Measurements from ENCODE around the gene TRIM24. TPM values are rescaled to one million over a fixed set of nuclear protein-coding genes. Genes with fewer than 3 reads are reported as not detected.
"Not testable (repeated sequence)": the region's sequence is repeated elsewhere in the genome, so short reads cannot be mapped to it uniquely, and the experiment has no call there.

Gene TRIM24
- total RNA-seq (10 to 100 TPM; 12.1 to 13.8 TPM), polyA plus RNA-seq (1 to 10 TPM; 3.3 to 4.6 TPM)
- long read RNA-seq, donor 1, partial matches to known transcripts: 4 of 11 reads
- long read RNA-seq, donor 1, other reads (novel, unspliced or antisense): 7 of 11 reads
- long read RNA-seq, donor 2, full-length matches to known transcripts: 2 of 7 reads
- long read RNA-seq, donor 2, partial matches to known transcripts: 4 of 7 reads
- long read RNA-seq, donor 2, other reads (novel, unspliced or antisense): 1 of 7 reads

DNA sequence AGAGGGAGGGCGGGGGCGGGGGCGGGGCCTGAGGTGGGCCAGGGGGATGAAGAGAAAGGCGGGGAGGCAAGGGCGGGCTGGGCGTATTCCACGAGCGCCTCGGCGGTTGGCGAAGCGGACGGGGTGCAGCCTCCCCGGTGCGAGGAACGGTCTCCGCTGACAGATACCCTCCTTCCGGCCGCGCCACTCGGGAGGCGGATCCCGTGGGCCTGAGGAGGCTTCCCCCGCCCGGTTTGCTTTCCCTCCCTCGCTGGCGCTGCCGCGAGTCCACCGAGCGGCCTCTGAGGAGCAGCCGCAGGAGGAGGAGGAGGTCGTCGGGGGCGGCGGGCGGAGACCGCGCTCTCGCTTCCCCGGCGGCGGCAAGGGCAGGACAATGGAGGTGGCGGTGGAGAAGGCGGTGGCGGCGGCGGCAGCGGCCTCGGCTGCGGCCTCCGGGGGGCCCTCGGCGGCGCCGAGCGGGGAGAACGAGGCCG, at the start of gene TRIM24:
TSS of gene TRIM24 (plus strand) at position 84 of the 473 bp plus-strand sequence. CDS start at position 374, 290 bp downstream.
- no peaks in the 10 kb centered on the region for H3K27me3 ChIP-seq (ENCODE audit: control insufficient read depth in 1 of 2, insufficient read depth in 2 of 2, low read length in 1 of 2)
- peaks cover 0 to 3% of the 10 kb centered on the region in 2 donors for H3K4me1 ChIP-seq (ENCODE audit: control insufficient read depth in 1 of 2, insufficient read depth in 2 of 2, low read length in 2 of 2)
- H3K4me3 ChIP-seq (ENCODE audit: low read length in 2 of 2): peak within 1 kb of the TSS; percentile 85 to 90
- H3K36me3 ChIP-seq (ENCODE audit: control insufficient read depth in 1 of 2, insufficient read depth in 2 of 2, low read length in 1 of 2): no peaks in the 10 kb centered on the region
- H3K27ac ChIP-seq (ENCODE audit: low read depth in 1 of 2, low read length in 2 of 2): peak within 1 kb of the TSS; percentile 36 to 84
- intact Hi-C loops (cut with DNase I): no loop called here
- no peaks in the 10 kb centered on the region for H3K9me3 ChIP-seq (ENCODE audit: control insufficient read depth, low read length)
- WGBS, 2 donors: 0 to 1% methylated on average over 27 to 59 of the region's 59 CpGs
- DNase-seq (peak; percentile 97 to 99), ATAC-seq (ENCODE audit: low FRiP score) (no peak)

DNA sequence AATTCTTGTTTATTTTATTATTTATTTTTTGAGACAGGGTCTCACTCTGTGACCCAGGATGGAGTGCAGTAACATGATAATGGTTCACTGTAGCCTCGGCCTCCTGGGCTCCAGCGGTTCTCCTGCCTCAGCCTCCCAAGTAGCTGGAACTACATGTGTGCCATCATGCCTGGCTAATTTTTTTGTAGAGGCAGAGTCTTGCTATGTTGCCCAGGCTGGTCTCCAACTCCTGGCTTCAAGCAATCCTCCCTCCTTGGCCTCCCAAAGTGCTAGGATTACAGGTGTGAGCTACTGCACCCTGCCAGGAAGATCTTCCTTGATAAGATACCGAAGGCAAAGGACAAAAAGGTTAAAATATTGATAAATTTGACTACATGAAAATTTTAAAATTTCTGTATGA, 48.0 kb upstream of the TRIM24 start:
- H3K4me3 ChIP-seq (ENCODE audit: low read length in 2 of 2); H3K9me3 ChIP-seq (ENCODE audit: control insufficient read depth, low read length); H3K27me3 ChIP-seq (ENCODE audit: control insufficient read depth in 1 of 2, insufficient read depth in 2 of 2, low read length in 1 of 2); H3K36me3 ChIP-seq (ENCODE audit: control insufficient read depth in 1 of 2, insufficient read depth in 2 of 2, low read length in 1 of 2); ATAC-seq (ENCODE audit: low FRiP score); DNase-seq; H3K4me1 ChIP-seq (ENCODE audit: control insufficient read depth in 1 of 2, insufficient read depth in 2 of 2, low read length in 2 of 2); H3K27ac ChIP-seq (ENCODE audit: low read depth in 1 of 2, low read length in 2 of 2); intact Hi-C loops (cut with DNase I): not testable (repeated sequence)
- WGBS, 2 donors: 93 to 94% methylated on average over 3 of the region's 3 CpGs

DNA sequence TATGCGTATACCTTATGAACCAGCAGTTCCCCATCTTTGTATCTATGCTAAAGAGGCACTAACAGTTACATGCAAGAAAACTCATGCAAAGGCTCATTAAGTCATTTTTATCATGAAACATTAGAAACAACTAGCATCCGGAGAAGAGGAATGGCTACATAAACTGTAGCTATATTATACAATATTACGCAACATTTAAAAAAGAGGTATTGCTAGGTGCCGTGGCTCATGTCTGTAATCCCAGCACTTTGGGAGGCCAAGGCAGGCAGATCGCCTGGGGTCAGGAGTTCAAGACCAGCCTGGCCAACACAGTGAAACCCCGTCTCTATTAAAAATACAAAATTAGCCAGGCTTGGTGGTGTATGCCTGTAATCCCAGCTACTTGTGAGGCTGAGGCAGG, 47.1 kb upstream of the TRIM24 start:
- intact Hi-C loops (cut with DNase I); ATAC-seq (ENCODE audit: low FRiP score); H3K27me3 ChIP-seq (ENCODE audit: control insufficient read depth in 1 of 2, insufficient read depth in 2 of 2, low read length in 1 of 2); H3K4me1 ChIP-seq (ENCODE audit: control insufficient read depth in 1 of 2, insufficient read depth in 2 of 2, low read length in 2 of 2); H3K27ac ChIP-seq (ENCODE audit: low read depth in 1 of 2, low read length in 2 of 2); H3K4me3 ChIP-seq (ENCODE audit: low read length in 2 of 2); H3K9me3 ChIP-seq (ENCODE audit: control insufficient read depth, low read length); H3K36me3 ChIP-seq (ENCODE audit: control insufficient read depth in 1 of 2, insufficient read depth in 2 of 2, low read length in 1 of 2); DNase-seq: not testable (repeated sequence)
- WGBS, 2 donors: 88 to 91% methylated on average over 6 of the region's 6 CpGs

DNA sequence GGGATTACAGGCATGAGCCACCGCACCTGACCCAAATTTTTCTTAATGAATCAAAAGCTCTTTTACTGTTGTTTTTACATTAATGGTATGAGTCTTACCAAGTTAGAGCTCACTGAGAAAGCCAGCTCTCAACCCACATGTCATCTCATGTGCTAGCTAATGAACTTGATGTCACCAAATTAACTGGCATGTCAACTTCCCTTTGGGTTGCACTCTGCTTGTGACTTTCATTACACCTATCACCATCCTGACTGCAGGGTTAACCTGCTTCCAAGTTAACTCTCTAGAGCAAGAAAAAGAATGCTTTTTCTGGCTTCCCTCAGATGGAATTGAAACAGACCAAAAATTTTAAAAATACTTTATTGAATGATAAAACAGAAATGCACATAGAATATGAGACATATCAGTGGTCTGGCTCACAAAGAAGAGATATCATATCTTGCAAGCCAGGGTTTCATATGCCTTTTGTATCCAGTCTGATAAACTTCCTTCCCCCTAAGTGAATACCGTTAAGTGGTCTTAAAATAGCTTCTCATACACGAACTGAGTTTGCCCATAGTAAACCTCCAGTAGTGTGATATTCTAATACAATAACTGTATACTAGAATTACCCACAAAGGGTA, 42.9 kb upstream of the TRIM24 start:
- 29 to 32% methylated on average over 3 of the region's 3 CpGs for WGBS, 2 donors
- no peak for DNase-seq
- H3K36me3 ChIP-seq (ENCODE audit: control insufficient read depth in 1 of 2, insufficient read depth in 2 of 2, low read length in 1 of 2): no peaks in the 10 kb centered on the region
- ATAC-seq (ENCODE audit: low FRiP score): no peak
- H3K27ac ChIP-seq (ENCODE audit: low read depth in 1 of 2, low read length in 2 of 2): no peak overlapping the region
- H3K4me1 ChIP-seq (ENCODE audit: control insufficient read depth in 1 of 2, insufficient read depth in 2 of 2, low read length in 2 of 2): no peaks in the 10 kb centered on the region
- no peak overlapping the region for H3K4me3 ChIP-seq (ENCODE audit: low read length in 2 of 2)
- H3K9me3 ChIP-seq (ENCODE audit: control insufficient read depth, low read length): peaks cover 2% of the 10 kb centered on the region
- intact Hi-C loops (cut with DNase I): no loop called here
- H3K27me3 ChIP-seq (ENCODE audit: control insufficient read depth in 1 of 2, insufficient read depth in 2 of 2, low read length in 1 of 2): peaks cover 0 to 2% of the 10 kb centered on the region in 2 donors

DNA sequence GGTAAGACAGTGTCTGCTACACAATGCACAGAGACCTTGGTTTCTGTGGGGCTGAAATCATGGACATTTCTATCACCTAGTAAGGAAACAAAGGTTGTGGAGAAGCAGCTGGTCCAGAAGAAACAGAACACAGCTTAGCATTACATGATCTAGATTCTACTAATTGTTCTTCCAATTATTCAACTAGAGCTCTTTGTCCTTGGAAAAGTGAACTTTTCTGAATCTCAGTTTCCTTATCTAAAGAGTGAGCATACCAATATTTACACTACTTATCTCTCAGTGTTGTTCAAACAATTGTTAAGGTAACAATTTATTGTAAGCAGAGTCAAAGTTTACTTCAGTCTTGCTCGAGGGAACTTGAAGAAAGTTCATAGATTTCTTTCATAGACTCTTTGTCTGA, 42.3 kb upstream of the TRIM24 start:
- no peaks in the 10 kb centered on the region for H3K4me1 ChIP-seq (ENCODE audit: control insufficient read depth in 1 of 2, insufficient read depth in 2 of 2, low read length in 2 of 2)
- intact Hi-C loops (cut with DNase I): no loop called here
- no peak overlapping the region for H3K27ac ChIP-seq (ENCODE audit: low read depth in 1 of 2, low read length in 2 of 2)
- no peak for DNase-seq
- peaks cover 0 to 2% of the 10 kb centered on the region in 2 donors for H3K27me3 ChIP-seq (ENCODE audit: control insufficient read depth in 1 of 2, insufficient read depth in 2 of 2, low read length in 1 of 2)
- ATAC-seq (ENCODE audit: low FRiP score): no peak
- H3K36me3 ChIP-seq (ENCODE audit: control insufficient read depth in 1 of 2, insufficient read depth in 2 of 2, low read length in 1 of 2): no peaks in the 10 kb centered on the region
- 32 to 44% methylated on average over 1 of the region's 1 CpG for WGBS, 2 donors
- H3K9me3 ChIP-seq (ENCODE audit: control insufficient read depth, low read length): peaks cover 2% of the 10 kb centered on the region
- no peak overlapping the region for H3K4me3 ChIP-seq (ENCODE audit: low read length in 2 of 2)

DNA sequence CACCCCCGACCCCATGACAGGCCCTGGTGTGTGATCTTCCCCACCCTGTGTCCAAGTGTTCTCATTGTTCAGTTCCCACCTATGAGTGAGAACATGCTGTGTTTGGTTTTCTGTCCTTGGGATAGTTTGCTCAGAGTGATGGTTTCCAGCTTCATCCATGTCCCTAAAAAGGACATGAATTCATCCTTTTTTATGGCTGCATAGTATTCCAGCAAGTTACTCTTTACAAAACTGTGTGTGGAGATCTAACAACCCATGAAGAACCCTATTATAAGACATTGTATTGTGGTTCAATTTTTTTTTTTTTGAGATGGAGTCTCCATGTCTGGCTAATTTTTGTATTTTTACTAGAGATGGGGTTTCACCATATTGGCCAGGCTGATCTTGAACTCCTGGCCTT, 41.7 kb upstream of the TRIM24 start:
- 67 to 73% methylated on average over 1 of the region's 1 CpG for WGBS, 2 donors
- DNase-seq; H3K27me3 ChIP-seq (ENCODE audit: control insufficient read depth in 1 of 2, insufficient read depth in 2 of 2, low read length in 1 of 2); ATAC-seq (ENCODE audit: low FRiP score); H3K36me3 ChIP-seq (ENCODE audit: control insufficient read depth in 1 of 2, insufficient read depth in 2 of 2, low read length in 1 of 2); intact Hi-C loops (cut with DNase I); H3K27ac ChIP-seq (ENCODE audit: low read depth in 1 of 2, low read length in 2 of 2); H3K9me3 ChIP-seq (ENCODE audit: control insufficient read depth, low read length); H3K4me1 ChIP-seq (ENCODE audit: control insufficient read depth in 1 of 2, insufficient read depth in 2 of 2, low read length in 2 of 2); H3K4me3 ChIP-seq (ENCODE audit: low read length in 2 of 2): not testable (repeated sequence)

DNA sequence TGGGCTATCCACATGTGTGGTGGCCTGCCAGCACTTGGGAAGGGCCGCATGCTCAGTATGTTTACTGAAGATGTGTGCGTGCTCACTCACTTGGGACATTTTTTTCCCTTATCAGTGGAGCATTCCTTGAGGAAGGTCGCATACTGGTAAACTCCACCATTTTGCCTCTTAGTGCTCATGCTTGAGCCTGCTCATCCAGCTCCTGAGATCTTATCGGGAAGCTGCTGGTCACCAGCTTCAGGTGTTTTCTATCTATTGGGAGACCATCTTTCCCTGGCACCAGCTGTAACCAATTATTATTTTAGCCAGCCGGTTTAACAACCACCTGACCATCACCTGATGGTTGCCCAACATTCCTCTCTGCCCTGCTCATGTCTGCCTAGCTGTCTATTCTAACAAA, 35.0 kb upstream of the TRIM24 start:
- Histone ChIP-seq H3K27ac (ENCODE audit: low read depth in 1 of 2, low read length in 2 of 2) (no peak overlapping the region), H3K9me3 (ENCODE audit: control insufficient read depth, low read length) (peaks cover 11% of the 10 kb centered on the region), H3K36me3 (ENCODE audit: control insufficient read depth in 1 of 2, insufficient read depth in 2 of 2, low read length in 1 of 2) (no peaks in the 10 kb centered on the region), H3K27me3 (ENCODE audit: control insufficient read depth in 1 of 2, insufficient read depth in 2 of 2, low read length in 1 of 2) (no peaks in the 10 kb centered on the region), H3K4me3 (ENCODE audit: low read length in 2 of 2) (no peak overlapping the region), H3K4me1 (ENCODE audit: control insufficient read depth in 1 of 2, insufficient read depth in 2 of 2, low read length in 2 of 2) (no peaks in the 10 kb centered on the region)
- intact Hi-C loops (cut with DNase I): no loop called here
- DNase-seq: no peak
- 91 to 92% methylated on average over 5 of the region's 5 CpGs for WGBS, 2 donors
- ATAC-seq (ENCODE audit: low FRiP score): no peak

DNA sequence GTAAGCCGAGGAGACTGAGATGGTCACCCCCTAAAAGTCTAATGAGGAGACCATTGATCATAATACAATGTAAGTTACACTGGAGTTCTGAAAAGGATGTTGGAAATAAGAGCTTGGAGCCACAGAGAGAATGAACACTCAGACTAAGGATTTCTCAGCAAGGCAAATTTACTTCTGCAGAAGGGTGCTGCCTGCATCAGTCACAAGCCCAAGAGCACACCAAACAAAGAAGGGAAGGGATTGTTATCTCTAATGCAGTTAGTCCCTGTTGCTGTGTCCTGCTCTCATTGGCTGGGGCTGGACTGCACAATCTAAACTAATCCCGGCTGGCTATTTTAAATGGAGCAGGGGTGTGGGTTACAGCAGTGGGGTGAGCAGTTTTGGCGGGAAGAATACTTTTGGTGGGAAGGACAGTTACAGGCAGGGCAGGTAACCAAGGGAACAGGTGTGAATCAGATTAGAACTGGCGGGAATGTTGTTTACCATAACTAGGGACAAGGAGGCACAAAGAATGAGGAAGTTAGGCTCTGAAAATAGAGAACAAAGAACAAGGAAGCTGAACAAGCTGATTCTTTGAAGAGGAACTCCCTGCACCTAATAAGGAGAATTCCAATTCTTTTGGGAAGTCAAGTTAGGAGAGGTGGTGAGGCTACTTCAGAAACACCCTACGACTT, 30.3 kb upstream of the TRIM24 start:
- Histone ChIP-seq H3K27me3 (ENCODE audit: control insufficient read depth in 1 of 2, insufficient read depth in 2 of 2, low read length in 1 of 2) (no peaks in the 10 kb centered on the region), H3K4me1 (ENCODE audit: control insufficient read depth in 1 of 2, insufficient read depth in 2 of 2, low read length in 2 of 2) (no peaks in the 10 kb centered on the region), H3K4me3 (ENCODE audit: low read length in 2 of 2) (no peak overlapping the region), H3K27ac (ENCODE audit: low read depth in 1 of 2, low read length in 2 of 2) (no peak overlapping the region), H3K36me3 (ENCODE audit: control insufficient read depth in 1 of 2, insufficient read depth in 2 of 2, low read length in 1 of 2) (no peaks in the 10 kb centered on the region), H3K9me3 (ENCODE audit: control insufficient read depth, low read length) (peaks cover 15% of the 10 kb centered on the region)
- ATAC-seq (ENCODE audit: low FRiP score) (no peak), DNase-seq (no peak)
- WGBS, 2 donors: 88 to 89% methylated on average over 5 of the region's 5 CpGs
- intact Hi-C loops (cut with DNase I): no loop called here
